ENCODE results near the gene SPPL2C. TPM values are rescaled to one million over a fixed set of nuclear protein-coding genes. Genes with fewer than 3 reads are reported as not detected.

The SPPL2C gene, protein sequence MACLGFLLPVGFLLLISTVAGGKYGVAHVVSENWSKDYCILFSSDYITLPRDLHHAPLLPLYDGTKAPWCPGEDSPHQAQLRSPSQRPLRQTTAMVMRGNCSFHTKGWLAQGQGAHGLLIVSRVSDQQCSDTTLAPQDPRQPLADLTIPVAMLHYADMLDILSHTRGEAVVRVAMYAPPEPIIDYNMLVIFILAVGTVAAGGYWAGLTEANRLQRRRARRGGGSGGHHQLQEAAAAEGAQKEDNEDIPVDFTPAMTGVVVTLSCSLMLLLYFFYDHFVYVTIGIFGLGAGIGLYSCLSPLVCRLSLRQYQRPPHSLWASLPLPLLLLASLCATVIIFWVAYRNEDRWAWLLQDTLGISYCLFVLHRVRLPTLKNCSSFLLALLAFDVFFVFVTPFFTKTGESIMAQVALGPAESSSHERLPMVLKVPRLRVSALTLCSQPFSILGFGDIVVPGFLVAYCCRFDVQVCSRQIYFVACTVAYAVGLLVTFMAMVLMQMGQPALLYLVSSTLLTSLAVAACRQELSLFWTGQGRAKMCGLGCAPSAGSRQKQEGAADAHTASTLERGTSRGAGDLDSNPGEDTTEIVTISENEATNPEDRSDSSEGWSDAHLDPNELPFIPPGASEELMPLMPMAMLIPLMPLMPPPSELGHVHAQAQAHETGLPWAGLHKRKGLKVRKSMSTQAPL
- under 0.01 TPM in 1 of 2 replicates, not detected in the other for total RNA-seq

DNA sequence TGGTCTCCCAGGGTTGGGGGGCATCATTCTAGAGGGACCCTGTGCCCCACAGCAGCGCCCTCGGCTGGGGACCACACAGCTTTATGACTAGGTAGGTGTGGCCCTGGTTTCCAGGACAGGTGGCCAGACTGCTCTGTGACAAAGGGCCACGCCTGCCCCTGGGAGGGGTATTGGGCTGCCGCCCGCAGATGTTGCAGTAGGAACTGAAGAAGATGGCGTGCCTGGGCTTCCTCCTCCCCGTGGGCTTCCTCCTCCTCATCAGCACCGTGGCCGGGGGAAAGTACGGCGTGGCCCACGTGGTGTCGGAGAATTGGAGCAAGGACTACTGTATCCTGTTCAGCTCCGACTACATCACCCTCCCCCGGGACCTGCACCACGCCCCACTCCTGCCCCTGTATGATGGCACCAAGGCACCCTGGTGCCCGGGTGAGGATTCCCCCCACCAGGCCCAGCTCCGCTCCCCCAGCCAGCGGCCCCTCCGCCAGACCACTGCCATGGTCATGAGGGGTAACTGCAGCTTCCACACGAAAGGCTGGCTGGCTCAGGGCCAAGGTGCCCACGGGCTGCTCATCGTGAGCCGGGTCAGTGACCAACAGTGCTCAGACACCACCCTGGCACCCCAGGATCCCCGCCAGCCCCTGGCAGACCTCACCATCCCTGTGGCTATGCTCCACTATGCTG lies at the start of gene SPPL2C:
Gene SPPL2C, plus strand, starts transcription at position 187 of the 681 bp plus-strand sequence. Its CDS starts 26 bp downstream, at position 213.

DNA sequence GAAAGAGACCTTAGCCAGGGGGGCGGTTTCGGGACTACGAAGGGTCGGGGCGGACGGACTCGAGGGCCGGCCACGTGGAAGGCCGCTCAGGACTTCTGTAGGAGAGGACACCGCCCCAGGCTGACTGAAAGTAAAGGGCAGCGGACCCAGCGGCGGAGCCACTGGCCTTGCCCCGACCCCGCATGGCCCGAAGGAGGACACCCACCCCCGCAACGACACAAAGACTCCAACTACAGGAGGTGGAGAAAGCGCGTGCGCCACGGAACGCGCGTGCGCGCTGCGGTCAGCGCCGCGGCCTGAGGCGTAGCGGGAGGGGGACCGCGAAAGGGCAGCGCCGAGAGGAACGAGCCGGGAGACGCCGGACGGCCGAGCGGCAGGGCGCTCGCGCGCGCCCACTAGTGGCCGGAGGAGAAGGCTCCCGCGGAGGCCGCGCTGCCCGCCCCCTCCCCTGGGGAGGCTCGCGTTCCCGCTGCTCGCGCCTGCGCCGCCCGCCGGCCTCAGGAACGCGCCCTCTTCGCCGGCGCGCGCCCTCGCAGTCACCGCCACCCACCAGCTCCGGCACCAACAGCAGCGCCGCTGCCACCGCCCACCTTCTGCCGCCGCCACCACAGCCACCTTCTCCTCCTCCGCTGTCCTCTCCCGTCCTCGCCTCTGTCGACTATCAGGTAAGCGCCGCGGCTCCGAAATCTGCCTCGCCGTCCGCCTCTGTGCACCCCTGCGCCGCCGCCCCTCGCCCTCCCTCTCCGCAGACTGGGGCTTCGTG lies 49.5 kb downstream of the SPPL2C start, which contains the start of gene MAPT:
Gene MAPT, plus strand, starts transcription at position 533 of the 763 bp plus-strand sequence. CDS start 67,784 bp downstream, outside the sequence.

Other genes starting within 250 kb of the SPPL2C start
- not detected in 2 replicates for gene CRHR1, start 60.6 kb upstream of the SPPL2C start, total RNA-seq
- 0.33 and 0.75 TPM in 2 replicates for gene MAPT, start 49.7 kb downstream of the SPPL2C start, total RNA-seq
- not detected in 2 replicates for gene STH, start 154.4 kb downstream of the SPPL2C start, total RNA-seq

Data from uterine smooth muscle cell (primary cell).